ENCODE measurements around the gene NEURL1B. TPM values are rescaled to one million over a fixed set of nuclear protein-coding genes. Genes with fewer than 3 reads are reported as not detected.

Gene NEURL1B
- polyA plus RNA-seq, 1 donor (not counting 4 experiments of a cell fraction or from before 2014, with no cell fraction given), result 0.43 TPM

- DNase-seq (ENCODE audit: low read depth, low spot score) (no peak), FAIRE-seq (no peak)
- Histone ChIP-seq H3K79me2 (ENCODE audit: control insufficient read depth, insufficient read depth, low read length) (no peaks in the 10 kb centered on the region), H3K9me3 (ENCODE audit: control insufficient read depth, low read depth, low read length) (no peaks in the 10 kb centered on the region), H3K4me1 (ENCODE audit: control insufficient read depth, extremely low read depth, insufficient read depth, low read length) (no peaks in the 10 kb centered on the region), H3K4me2 (ENCODE audit: control insufficient read depth, extremely low read depth, insufficient read depth, low read depth, low read length) (no peak overlapping the region), H4K20me1 (ENCODE audit: control insufficient read depth, extremely low read depth, insufficient read depth, low read length) (no peaks in the 10 kb centered on the region), H3K4me3 (ENCODE audit: control insufficient read depth in 2 of 3, extremely low read depth in 1 of 3, insufficient read depth in 2 of 3, low read depth in 1 of 3, low read length in 3 of 3) (no peak overlapping the region), H3K36me3 (ENCODE audit: control insufficient read depth in 2 of 2, extremely low read depth in 1 of 2, insufficient read depth in 2 of 2, low read length in 2 of 2) (no peaks in the 10 kb centered on the region), H3K9me1 (ENCODE audit: control insufficient read depth, extremely low read depth, insufficient read depth, low read length) (no peaks in the 10 kb centered on the region), H3K27me3 (ENCODE audit: control insufficient read depth, extremely low read depth, insufficient read depth, low read length) (peaks cover 4% of the 10 kb centered on the region), H3K9ac (ENCODE audit: control insufficient read depth, extremely low read depth, insufficient read depth, low read length) (no peak overlapping the region), H3K27ac (ENCODE audit: control insufficient read depth, insufficient read depth, low read length) (no peak overlapping the region), H2AFZ (ENCODE audit: control insufficient read depth, low read length) (no peak overlapping the region)
- dilution Hi-C loops (cut with MboI; ENCODE audit: extremely low pct_ligation_motif_present, low sequenced_read_pairs), result no loop called here
- no peak for TF ChIP-seq EZH2 (IDR thresholded peaks at IDR 0.05; ENCODE audit: low read length)
- TF ChIP-seq, protein P1, sequence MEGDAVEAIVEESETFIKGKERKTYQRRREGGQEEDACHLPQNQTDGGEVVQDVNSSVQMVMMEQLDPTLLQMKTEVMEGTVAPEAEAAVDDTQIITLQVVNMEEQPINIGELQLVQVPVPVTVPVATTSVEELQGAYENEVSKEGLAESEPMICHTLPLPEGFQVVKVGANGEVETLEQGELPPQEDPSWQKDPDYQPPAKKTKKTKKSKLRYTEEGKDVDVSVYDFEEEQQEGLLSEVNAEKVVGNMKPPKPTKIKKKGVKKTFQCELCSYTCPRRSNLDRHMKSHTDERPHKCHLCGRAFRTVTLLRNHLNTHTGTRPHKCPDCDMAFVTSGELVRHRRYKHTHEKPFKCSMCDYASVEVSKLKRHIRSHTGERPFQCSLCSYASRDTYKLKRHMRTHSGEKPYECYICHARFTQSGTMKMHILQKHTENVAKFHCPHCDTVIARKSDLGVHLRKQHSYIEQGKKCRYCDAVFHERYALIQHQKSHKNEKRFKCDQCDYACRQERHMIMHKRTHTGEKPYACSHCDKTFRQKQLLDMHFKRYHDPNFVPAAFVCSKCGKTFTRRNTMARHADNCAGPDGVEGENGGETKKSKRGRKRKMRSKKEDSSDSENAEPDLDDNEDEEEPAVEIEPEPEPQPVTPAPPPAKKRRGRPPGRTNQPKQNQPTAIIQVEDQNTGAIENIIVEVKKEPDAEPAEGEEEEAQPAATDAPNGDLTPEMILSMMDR (optimal IDR thresholded peaks at IDR 0.05 in 1 of 3, IDR thresholded peaks at IDR 0.05 in 1 of 3, conservative IDR thresholded peaks at IDR 0.05 in 1 of 3; ENCODE audit: extremely low read depth in 1 of 3, insufficient read depth in 2 of 3, low read length in 3 of 3), result no peak
Measured at GRCh38 chr5:172618574-172619365, 22.3 kb upstream of the NEURL1B start.

GRCh38 chr5:172620506-172620905 lies 20.6 kb upstream of the NEURL1B start:
- dilution Hi-C loops (cut with MboI; ENCODE audit: extremely low pct_ligation_motif_present, low sequenced_read_pairs), result no loop called here
- H2AFZ ChIP-seq (ENCODE audit: control insufficient read depth, low read length), result no peak overlapping the region
- no peak overlapping the region for H3K9ac ChIP-seq (ENCODE audit: control insufficient read depth, extremely low read depth, insufficient read depth, low read length)
- no peak overlapping the region for H3K4me2 ChIP-seq (ENCODE audit: control insufficient read depth, extremely low read depth, insufficient read depth, low read depth, low read length)
- no peaks in the 10 kb centered on the region for H3K36me3 ChIP-seq (ENCODE audit: control insufficient read depth in 2 of 2, extremely low read depth in 1 of 2, insufficient read depth in 2 of 2, low read length in 2 of 2)
- no peaks in the 10 kb centered on the region for H3K9me3 ChIP-seq (ENCODE audit: control insufficient read depth, low read depth, low read length)
- H3K27ac ChIP-seq (ENCODE audit: control insufficient read depth, insufficient read depth, low read length), result no peak overlapping the region
- TF ChIP-seq EZH2 (IDR thresholded peaks at IDR 0.05; ENCODE audit: low read length), result no peak
- TF ChIP-seq, protein P1 (optimal IDR thresholded peaks at IDR 0.05 in 1 of 3, IDR thresholded peaks at IDR 0.05 in 1 of 3, conservative IDR thresholded peaks at IDR 0.05 in 1 of 3; ENCODE audit: extremely low read depth in 1 of 3, insufficient read depth in 2 of 3, low read length in 3 of 3), result no peak
- FAIRE-seq (no peak), DNase-seq (ENCODE audit: low read depth, low spot score) (no peak)
- H4K20me1 ChIP-seq (ENCODE audit: control insufficient read depth, extremely low read depth, insufficient read depth, low read length), result no peaks in the 10 kb centered on the region
- H3K4me3 ChIP-seq (ENCODE audit: control insufficient read depth in 2 of 3, extremely low read depth in 1 of 3, insufficient read depth in 2 of 3, low read depth in 1 of 3, low read length in 3 of 3), result no peak overlapping the region
- no peaks in the 10 kb centered on the region for H3K79me2 ChIP-seq (ENCODE audit: control insufficient read depth, insufficient read depth, low read length)
- peaks cover 4% of the 10 kb centered on the region for H3K27me3 ChIP-seq (ENCODE audit: control insufficient read depth, extremely low read depth, insufficient read depth, low read length)
- no peaks in the 10 kb centered on the region for H3K4me1 ChIP-seq (ENCODE audit: control insufficient read depth, extremely low read depth, insufficient read depth, low read length)
- H3K9me1 ChIP-seq (ENCODE audit: control insufficient read depth, extremely low read depth, insufficient read depth, low read length), result no peaks in the 10 kb centered on the region

Data from keratinocyte (primary cell).